NCI-H146 treated with DMSO at 0.1 percent for 48 hours (cell line): ENCODE results near the gene ZNF710.

Experiments used
- DNase-seq: peaks from one replicate; lab custom pipeline; 2025; ENCODE audit not compliant: unreplicated experiment; lab: John Stamatoyannopoulos, UW

Gene ZNF710

DNA sequence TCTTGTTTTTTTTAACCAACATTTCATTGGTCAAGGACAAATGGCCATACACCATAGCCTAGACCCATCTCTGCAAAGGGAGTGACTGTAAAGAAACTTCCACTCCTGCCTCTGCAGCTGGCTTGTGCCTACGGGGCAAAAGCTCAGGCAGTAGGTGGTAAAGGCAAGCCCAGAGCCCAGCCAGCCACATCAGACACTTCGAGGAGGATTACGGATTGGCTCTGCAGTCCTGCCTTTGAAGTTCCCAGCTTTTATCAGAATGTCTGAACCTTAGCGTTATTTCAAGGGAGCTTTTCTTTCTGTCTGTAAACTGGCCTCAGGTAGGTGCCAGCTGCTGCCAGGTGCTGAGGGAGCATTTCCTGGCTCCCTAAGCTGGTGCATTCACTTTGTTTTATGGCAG, 15.6 kb downstream of the ZNF710 start:
- DNase-seq = no peak

DNA sequence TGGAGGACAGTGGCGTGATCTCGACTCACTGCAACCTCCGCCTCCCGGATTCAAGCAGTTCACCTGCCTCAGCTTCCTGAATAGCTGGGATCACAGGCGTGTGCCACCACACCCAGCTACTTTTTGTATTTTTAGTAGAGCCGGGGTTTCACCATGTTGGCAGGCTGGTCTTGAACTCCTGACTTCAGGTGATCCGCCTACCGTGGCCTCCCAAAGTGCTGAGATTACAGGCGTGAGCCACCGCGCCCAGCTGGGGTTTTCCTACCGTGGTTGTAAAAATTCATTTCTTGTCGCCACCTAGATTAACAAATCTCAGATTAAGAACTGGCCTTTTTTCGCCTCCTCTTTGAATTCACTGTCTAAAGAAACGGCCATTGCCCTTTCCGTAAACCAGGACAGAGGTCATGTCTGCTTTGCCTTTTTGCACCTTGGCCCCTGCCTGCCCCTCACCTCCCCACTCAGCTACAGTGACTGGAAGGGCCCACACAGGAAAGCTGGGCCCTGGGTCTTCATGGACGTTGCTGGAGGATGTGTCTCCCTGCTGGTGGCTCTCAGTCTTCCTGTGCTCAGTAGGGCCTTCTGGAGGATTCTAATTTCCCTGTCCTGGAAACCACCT, 17.2 kb downstream of the ZNF710 start:
- no peak for DNase-seq

DNA sequence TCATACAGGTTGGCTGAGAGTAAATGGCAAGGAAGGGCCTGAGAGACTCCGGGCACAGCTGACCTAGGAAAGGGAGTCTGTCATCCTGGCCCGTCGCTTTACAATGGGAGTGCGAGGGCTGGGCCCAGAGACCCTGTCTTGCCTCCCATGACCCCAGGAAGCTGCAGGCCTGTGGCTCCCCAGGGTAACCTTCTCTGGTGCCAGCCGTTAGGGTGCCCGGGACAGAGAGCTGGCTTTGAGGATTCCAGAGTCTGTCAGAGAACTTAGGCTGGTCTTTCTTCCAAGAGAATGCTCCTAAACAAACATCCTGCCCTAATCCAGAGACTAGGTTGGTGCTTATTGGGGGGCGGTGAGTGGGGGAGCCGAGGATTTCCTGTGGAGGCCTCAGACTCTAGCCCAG, 18.5 kb downstream of the ZNF710 start:
- no peak for DNase-seq

DNA sequence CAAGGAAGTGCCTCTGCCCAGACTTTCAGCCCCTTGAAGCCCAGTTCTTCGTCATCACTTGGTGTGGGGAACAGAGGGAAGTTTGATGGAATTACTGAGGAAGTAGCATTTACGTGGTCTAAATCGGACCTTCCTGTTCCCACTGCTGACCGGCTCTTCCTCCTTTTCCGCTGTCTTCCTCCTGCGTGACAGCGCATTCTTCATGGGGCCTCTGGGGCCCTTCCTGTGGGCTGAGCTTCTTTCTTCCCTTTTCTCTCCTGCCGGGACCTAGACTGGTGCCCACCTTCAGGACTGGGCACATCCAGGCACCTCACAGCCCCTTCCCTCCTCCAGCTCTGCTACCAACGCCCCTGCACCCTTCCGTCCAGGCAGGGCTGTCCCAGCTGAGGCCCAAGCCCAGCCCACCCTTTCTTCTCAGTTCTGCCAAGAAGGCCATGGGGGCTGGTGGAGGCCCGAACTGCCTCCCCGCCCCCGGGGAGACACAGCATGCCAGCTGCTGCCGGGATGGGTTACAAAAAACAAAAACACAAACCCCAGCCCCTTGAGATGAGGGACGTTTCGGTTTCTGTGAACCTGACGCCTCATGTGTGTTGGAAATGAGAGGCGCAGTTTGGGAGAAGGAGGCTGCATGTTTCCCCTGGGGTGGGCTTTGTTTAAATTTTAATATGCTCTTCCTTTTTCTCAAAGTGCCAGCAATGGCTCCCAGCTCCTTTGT, 19.1 kb downstream of the ZNF710 start:
- no peak for DNase-seq

DNA sequence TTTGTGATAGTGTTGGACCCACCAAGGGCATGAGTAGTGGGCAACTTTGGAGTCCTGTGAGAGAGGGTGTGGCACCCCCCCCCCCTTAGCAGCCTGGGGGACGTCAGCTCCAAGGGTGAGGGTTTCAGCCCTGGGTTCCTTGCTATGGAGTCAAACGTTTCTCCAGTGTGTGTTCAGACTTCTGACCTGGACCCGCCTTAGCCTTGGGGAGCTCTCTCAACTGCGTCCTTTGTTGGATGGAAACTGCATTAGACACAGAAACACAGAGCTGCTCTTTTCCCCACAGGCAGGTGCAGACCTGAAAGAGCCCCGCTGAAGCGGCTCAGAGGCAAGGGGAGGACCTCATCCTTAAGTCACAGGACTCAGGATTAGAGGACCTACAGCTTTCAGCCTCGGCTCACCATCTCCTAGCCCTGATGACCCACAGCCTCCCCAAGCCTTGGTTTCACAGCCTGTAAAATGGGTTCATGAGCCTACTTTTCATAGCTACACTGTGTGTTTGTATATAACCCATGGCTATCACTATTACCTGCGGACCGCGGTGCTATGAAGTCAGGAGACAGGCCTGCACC, 19.9 kb downstream of the ZNF710 start:
- DNase-seq = no peak

DNA sequence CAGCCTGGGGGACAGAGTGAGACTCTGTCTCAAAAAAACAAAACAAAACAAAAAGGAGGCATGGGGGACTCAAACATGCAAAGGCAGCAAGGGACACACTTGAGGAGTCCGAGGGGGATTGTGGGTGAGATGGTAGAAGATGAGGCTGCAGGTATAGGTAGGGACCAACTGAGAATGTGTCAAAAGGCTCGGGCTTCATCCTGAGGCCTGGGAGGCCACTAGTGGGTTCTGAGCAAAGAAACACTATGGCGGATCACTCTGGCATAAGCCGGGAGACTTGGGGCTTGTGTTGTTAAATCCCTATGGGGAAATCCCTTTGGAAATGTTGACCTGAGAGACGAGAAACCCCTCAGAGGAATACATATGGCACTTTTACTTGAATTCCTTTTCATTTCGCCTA, 21.2 kb downstream of the ZNF710 start:
- DNase-seq = no peak

DNA sequence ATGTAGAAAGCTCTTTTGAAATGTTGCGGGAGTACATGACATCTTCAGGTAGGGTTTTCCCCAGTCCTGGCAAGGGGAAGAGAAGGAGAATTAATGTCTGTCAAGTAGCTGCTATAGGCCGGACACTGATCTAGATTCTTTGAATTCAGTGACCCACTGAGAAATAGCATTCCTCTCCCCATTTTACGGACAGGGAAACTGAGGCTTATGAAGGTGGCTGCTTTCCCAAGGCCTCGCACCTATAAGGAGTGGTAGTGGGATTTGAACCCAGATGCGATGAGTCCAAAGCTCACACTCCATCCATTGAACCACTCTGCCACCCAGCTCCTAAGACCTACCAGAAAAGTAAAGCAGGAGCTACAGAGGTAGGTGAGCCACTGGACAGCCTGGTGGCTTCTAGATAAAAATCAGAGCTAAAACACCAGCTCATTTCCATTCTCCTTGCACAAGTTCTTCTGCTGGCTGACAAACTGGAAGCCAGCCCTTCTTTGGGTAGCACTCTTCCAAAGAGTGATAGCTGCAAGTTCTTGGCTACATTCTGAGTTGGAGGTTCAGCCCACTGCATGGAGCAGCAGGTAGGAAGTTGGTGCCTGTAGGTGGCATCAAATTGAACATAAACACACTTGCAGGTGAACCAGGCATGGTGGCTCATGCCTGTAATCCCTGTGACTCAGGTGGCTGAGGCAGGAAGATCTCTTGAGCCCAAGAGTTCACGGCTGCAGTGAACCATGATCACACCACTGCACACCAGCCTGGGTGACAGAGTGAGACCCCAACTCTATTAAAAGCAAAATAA, 22.0 kb downstream of the ZNF710 start:
- DNase-seq = no peak

DNA sequence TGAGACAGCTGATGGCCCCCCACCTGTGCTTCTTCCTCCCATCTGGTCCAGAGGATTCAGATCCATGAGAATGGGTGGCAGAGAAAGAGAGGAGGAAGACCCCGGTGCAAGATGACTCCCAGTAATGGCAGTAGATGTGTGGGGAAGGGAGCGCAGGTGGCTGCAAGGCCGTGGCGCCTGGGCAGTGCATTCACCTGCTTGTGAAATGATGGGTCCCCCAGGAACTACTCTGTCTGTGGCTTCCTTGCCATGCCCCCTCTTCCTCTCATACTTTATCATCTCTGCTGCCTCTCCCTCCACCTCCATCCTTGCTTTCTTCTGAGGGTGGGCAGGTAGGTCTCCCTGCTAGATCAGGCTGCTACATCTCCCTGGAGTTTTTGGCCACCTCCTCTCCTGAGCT, 23.3 kb downstream of the ZNF710 start:
- DNase-seq = no peak

DNA sequence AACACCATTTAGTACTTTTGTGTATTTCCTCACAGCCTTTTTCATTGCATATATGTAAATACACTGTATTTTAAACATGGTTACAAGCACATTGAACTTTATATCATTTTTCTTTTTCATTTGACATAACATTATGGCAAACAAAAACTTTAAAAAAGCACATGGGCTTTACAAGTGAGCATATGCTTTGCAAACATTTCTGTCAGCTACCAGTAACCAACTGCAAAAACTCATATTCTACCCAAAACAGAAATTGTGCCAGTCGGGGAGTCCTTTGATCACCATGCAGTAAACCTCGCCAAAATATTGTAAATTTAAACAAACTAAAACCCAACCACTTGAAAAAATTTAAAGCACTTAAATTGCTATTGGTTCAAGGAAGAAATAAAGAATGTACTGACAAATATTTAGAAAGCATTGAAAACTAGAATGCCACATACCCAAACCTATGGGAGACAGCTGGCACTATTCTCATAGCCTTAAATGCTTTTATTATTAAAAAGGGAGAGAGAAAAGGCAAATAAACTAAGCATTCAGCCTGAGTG, 24.4 kb downstream of the ZNF710 start:
- DNase-seq = no peak

DNA sequence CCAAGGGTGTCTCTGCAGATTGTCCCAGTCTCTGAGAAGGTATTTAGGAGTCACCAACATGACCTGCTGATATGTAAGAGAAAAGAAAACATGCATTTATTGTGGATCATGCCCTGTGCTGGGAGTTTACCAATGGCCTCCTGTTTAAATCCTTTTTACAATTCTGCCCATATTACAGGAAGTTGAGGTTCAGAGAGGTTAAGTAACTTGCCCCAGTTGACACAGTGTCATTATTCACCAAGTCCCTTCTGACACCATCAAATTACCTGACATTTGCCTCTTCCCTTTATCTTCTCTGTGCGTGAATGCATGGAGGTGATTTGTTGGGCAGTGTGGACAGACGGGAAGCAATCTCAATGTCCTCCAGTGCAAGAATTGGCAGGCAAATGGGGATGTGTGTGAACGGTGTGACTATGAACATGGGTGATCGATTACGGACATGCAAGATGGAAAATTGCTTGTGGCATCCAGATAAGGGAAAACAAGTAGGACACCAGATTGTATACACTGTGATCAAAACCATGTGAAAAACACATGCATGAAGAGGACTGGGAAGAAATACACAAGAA, 27.3 kb downstream of the ZNF710 start:
- no peak for DNase-seq

DNA sequence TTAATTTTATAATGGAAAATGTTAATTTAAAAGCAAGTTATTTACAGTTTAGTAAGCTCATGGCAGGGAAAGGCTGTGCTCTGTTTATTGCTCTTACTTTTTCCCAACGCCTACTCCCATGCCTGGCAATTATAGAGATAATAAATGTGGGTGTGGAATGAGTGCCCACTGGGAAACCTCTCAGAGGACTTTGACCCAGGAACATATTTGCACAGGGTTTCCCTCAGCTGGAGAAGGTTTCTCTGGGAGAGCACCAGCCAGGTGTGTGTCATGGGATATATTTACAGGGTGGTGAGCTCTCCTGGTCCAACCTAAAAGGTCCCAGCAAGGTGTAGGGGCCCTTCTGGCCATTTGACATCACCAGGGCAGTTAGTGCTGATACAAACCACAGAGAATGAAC, 27.9 kb downstream of the ZNF710 start:
- DNase-seq = peak; percentile 48

DNA sequence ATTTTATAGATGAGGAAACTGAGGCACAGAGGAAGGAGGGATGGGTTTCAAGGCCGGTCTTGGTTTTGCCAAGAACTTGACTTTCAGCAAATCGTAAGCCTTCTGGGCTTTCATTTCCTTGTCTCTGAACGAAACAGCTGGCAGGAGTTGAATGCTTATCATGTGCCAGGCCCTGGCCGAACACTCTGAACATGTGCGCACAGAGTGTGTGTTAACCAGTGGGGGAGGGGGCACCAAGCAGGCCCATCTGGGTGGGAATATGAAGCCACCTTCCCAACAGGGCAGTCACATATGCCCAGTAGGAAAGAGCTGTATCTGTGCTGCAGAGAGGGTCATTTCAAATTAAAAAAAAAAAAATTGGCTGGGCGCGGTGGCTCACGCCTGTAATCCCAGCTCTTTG, 29.3 kb downstream of the ZNF710 start:
- no peak for DNase-seq

DNA sequence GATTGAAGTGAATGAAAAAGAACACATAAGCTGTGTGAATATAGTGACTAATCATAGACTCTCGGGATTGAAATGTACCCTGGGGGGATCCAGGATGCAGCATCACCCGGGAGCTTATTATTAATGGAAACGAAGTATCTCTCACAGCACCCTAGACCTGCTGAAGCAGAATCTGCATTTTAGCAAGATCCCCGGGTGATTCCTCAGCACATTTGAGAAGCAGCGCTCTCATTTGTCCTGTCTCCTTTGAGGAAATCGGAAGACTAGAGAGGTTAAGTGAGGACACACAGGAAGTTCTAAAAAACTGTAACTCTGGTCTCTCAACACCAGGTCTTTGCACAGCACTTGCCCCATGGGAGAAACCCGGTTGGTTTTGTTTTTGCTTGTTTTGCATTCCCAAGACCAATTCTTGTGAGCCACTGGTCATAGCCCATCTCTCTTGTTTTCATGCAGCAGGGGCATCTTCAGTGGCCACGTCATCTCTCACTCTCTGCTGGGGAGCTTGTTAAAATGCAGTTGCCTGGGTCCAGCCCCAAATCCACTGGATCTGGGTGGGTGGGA, 30.2 kb downstream of the ZNF710 start:
- DNase-seq = no peak

DNA sequence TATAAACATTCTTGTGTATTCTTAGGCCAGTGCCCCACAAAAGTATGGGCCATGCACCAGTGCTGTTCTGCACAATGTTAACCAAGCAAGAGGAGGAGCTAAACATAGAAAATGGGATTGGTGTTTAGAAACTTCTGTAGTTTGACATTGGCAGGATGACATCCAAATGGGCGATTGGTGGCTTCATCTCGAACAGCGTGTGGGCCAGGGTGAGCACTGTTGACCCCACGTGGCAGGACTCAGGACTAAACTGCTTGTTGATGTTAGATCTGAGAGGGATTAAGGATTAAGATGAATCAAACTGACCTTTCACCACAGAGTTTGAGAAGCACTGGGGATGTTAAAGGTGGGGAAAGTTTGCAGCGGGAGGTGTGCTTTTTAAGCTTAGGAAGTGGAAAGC, 31.9 kb downstream of the ZNF710 start:
- DNase-seq = no peak

DNA sequence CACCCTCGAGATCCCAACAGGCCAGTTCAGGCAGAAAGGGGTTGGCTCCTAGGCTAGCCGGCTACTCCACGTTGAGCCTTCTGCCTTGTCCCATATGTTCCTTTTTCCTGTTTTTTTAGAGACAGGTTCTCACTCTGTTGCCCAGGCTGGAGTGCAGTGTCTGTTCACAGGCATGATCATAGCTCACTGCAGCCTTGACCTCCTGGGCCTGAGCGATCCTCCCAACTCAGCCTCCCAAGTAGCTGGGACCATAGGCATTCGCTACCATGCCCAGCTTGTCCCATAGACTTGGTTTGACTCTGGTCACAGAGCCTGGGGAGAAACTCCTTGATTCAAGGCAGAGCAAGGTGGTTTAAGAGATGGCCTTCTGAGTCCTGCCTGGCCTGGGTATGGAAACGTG, 32.3 kb downstream of the ZNF710 start:
- DNase-seq = no peak

DNA sequence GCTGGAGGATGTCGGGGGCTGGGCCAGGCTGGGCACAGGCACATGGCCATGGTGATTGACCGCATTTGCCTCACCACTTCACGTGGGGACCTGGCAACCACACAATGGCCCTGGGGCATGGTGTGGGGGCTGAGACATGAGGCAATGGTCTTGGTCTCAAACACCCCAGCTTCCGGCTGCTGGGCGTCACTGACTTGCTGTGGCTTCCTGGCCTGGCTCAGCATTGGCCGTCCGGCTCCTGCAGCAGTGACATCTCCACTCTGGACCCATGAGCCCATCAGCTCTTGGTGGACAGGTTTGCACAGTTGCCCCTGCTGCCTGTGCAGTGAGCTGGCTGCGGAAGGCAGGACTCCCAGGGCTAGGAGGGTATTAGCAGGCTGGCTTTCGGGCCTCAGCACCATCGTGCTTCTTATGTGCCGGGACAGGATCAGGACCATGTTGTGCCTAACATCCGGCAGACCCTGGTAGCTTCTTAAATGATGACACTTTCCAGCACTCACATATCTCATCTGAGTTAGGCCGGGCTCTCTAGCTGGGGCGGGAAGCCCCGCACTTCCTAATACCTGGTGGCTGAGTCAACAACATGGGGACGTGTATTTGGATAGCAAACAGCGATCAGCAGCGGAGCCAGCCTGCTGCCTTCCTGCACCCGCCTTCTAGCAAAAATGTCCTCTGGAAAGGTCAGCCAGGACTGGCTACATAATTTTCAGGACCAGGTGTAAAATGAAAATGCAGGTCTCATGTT, 34.1 kb downstream of the ZNF710 start:
- DNase-seq = peak; percentile 48

DNA sequence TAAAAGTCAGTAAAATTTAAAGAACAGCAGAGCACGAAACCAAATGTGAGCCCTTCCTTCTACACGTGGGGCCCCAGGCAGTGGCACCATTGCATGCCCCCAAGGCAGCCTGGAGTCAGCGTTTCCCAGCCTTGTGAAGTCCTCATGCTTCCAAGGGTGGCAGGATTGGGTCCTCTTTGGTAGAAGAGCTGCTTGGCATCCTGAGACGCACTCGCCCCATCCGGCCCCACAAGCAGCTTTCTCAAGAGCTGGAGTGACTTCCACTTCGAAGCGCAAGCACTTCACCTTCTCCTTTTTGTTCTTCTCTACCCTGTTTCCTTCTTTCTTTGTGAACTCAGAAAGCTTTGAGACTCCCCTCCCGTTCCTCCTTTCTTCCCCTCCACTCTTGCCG, 34.7 kb downstream of the ZNF710 start:
- no peak for DNase-seq

DNA sequence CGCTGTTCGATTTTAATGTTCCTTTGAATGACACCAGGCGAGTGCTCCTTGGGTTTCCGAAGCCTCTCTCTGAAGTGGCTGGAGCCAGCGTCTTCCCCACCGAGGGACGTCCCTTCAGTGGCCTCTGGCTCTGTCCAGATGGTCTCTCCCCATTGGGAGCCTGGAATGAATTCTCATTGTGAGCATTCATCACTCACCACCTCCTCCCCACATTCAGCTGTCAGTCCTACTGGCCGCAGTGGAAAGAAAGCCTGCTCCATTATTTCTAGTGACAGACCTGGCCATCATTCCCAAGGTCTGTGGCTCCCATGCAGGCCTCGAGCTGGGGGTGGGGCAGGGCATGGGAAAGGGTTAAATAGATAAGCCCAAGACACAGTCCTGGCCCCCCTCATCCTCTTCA, 35.2 kb downstream of the ZNF710 start:
- DNase-seq = no peak

DNA sequence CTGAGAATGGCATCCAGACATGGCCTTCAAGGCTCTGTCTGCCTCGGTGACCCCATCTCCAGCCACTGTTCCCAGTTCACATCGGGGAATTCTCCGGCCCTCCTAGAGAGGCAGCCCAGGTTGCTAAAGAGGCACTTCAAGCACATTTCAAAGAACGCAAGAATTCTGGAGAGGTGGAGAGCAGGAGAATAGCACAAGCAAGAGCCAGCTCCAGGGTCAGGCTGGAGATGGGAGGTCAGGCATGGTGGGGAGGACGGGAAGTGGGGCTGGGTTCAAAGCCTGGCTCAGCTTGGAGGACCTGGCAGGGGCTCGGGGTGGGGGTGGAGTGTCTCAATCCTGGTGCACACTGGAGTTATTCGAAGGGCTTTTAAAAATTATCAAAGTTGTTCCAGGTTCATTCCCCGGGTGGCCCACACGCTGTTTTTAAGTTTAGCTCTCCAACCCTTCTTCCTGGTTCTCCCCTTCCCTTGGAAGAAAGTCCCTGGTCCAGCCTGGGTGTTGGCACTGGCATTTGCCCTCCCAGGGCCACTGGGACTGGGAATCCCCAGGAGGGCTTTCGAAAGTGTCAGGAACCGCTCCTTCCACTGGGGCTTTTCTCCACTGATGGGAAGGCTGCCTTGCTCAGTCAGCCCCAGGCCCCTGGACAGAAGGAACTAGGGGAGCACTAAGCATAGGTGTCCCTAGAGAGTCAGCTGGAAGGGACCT, 35.8 kb downstream of the ZNF710 start:
- DNase-seq = no peak

DNA sequence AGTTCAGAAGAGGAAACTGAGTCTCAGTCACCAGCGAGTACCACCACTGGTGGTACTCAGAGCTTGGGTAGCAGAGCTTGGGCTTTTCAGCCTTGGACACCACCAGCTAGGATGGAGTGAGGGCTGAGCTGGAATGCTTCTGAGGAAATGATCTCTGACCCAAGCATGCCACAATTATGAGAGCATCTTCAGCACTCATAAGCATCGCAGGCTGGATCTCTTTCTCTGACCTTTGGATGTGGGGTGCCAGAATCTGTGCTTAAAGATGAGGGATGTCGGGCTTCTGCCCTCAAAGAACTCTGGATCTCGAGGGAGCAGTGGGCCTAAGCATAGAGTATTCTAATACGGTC, 36.4 kb downstream of the ZNF710 start:
- DNase-seq = no peak
